Stimulated activated naive CD8-positive, alpha-beta T cell treated with anti-CD3 and anti-CD28 coated beads, Interleukin-15, Interleukin-2, amounts not matched to agents 100 ng/mL and 50 ng/mL, for 24 hours (primary cell): Measurements from ENCODE around the gene PSG1.
"Not testable (repeated sequence)": the region's sequence is repeated elsewhere in the genome, so short reads cannot be mapped to it uniquely, and the experiment has no call there.

Experiments
- H3K27ac Mint-ChIP-seq: one replicate; pipeline ENCODE4 v1.8.0; 2021; ENCODE audit warnings: mild to moderate bottlenecking, mixed read lengths
- H3K27me3 Mint-ChIP-seq: one replicate; pipeline ENCODE4 v1.8.0; 2021; ENCODE audit warnings: mixed read lengths
- H3K36me3 Mint-ChIP-seq: one replicate; pipeline ENCODE4 v1.8.0; 2021; ENCODE audit warnings: low read depth, mixed read lengths
- H3K4me1 Mint-ChIP-seq: one replicate; pipeline ENCODE4 v1.8.0; 2021; ENCODE audit warnings: low read depth, mixed read lengths
- H3K4me3 Mint-ChIP-seq: one replicate; pipeline ENCODE4 v1.8.0; 2021; ENCODE audit warnings: mild to moderate bottlenecking, mixed read lengths
- H3K9me3 Mint-ChIP-seq: one replicate; pipeline ENCODE4 v1.8.0; 2021; ENCODE audit warnings: mixed read lengths

The PSG1 gene

DNA sequence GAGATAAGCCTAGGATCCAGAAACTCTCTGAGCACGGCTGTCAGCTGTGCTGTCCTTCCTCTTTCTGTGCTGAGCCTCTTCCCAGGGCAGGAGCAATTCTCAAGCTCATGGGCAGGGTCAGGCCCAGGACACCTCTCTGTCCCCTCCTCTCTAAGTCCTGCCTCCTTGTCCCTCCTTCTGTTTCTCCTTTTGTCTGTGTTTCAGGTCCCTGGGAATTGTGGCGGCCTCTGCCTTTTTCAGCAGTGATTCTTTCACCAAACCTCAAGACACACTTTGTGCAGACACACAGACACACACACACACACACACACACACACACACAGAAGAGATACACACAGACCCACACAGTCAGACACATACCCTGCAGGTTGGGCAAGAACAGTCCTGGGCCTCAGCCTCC is at the start of gene PSG1:
TSS of gene PSG1 (minus strand) at position 101 of the 400 bp plus-strand sequence. CDS start 132 bp downstream, outside the sequence.
- no peaks in the 10 kb centered on the region for H3K36me3 Mint-ChIP-seq
- no peaks in the 10 kb centered on the region for H3K4me1 Mint-ChIP-seq
- H3K9me3 Mint-ChIP-seq = no peaks in the 10 kb centered on the region
- H3K4me3 Mint-ChIP-seq = no peak within 1 kb of the TSS
- peaks cover 21% of the 10 kb centered on the region for H3K27me3 Mint-ChIP-seq
- H3K27ac Mint-ChIP-seq = no peak within 1 kb of the TSS

DNA sequence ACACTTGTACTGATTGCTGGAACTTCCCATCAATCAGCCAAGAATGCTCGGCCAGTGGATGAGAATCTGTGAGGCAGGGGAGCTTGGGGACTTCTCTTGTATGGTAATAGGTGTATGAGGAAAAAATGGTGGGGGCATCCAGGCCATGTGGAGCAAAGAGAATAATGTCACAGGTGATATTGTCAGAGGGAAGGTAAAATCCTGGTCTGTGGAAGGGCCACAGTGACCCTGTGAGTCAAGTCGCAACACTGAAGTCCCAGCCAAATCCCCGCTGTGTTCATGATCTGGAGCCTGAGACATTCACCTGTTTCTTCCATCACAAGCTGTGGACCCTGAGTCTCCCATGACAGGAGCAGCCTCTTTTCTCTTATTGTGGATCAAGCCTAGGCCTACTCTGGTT is 49.4 kb upstream of the PSG1 start:
- Mint-ChIP-seq H3K36me3 (no peaks in the 10 kb centered on the region), H3K4me3 (no peak overlapping the region), H3K27me3 (peaks cover 6% of the 10 kb centered on the region), H3K27ac (no peak overlapping the region), H3K9me3 (no peaks in the 10 kb centered on the region), H3K4me1 (no peaks in the 10 kb centered on the region)

DNA sequence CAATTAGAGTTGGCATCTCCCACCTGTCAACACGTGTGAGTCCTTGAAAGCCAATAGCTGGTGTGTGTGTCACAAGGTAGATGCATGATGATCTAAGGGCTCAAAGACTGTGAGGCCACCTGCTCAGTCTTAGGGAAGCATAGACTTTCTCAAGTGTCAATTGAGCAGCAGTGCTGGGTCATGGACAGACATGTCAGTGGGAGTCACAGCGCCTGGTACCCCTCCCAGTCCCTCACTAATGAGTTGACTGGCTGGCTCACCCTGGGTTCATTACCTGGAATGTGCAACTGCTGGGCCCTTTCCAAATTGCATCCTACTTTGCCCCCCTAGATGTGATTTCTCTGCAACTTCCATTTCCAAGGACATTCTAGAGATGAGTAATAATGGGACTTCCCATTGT is 47.3 kb upstream of the PSG1 start:
- Mint-ChIP-seq H3K27me3 (peaks cover 11% of the 10 kb centered on the region), H3K27ac (no peak overlapping the region), H3K36me3 (no peaks in the 10 kb centered on the region), H3K9me3 (no peaks in the 10 kb centered on the region), H3K4me1 (no peaks in the 10 kb centered on the region), H3K4me3 (no peak overlapping the region)

DNA sequence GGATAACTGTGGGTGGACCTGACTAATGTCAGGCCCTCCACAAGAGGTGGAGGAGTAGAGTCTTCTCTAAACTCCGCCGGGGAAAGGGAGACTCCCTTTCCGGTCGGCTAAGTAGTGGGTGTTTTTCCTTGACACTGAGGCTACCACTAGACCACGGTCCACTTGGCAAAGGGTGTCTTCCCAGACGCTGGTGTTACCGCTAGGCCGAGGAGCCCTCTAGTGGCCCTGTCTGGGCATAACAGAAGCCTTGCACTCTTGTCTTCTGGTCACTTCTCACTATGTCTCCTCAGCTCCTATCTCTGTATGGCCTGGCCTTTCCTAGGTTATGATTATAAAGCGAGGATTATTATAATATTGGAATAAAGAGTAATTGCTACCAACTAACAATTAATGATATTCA is 43.6 kb upstream of the PSG1 start:
- not testable (repeated sequence) for H3K4me3 Mint-ChIP-seq, H3K9me3 Mint-ChIP-seq, H3K4me1 Mint-ChIP-seq, H3K27ac Mint-ChIP-seq, H3K36me3 Mint-ChIP-seq
- H3K27me3 Mint-ChIP-seq = peaks cover 12% of the 10 kb centered on the region

DNA sequence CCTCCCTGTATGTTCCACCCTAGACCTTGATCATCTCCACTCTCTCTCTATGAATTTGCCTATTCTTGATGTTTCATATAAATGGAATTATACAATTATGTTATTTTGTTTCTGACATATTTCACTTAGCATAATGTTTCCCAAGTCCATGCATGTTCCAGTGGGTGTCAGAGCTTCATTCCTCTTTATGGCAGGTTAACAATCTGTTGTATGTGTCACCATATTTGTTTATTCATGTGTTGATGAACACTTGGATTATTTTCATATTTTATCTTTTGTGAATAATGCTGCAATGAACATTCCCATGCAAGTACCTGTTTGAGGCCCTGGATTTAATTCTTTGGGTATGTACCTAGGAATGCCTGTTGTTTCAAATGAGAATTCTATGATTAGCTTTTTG is 41.5 kb upstream of the PSG1 start:
- not testable (repeated sequence) for H3K9me3 Mint-ChIP-seq, H3K27ac Mint-ChIP-seq, H3K4me3 Mint-ChIP-seq, H3K4me1 Mint-ChIP-seq, H3K36me3 Mint-ChIP-seq
- peaks cover 12% of the 10 kb centered on the region for H3K27me3 Mint-ChIP-seq

DNA sequence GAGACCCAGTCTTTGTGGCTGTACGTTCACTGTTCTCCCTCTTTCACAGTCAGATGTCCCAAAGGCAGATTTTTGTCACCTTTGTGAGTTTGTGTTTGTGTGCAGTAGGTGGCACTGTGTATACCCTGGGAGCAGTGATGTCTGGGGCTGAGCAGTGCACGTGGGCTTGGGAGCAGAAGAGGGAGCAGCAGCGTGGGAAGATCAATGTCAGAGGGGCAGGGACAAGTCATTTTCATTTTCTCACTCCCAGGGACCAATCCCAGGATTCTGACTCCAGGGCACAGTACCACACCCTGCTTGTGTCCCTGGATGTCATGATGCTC is 40.2 kb upstream of the PSG1 start:
- Mint-ChIP-seq H3K9me3 (no peaks in the 10 kb centered on the region), H3K27ac (no peak overlapping the region), H3K4me1 (no peaks in the 10 kb centered on the region), H3K36me3 (no peaks in the 10 kb centered on the region), H3K27me3 (peaks cover 12% of the 10 kb centered on the region), H3K4me3 (no peak overlapping the region)

DNA sequence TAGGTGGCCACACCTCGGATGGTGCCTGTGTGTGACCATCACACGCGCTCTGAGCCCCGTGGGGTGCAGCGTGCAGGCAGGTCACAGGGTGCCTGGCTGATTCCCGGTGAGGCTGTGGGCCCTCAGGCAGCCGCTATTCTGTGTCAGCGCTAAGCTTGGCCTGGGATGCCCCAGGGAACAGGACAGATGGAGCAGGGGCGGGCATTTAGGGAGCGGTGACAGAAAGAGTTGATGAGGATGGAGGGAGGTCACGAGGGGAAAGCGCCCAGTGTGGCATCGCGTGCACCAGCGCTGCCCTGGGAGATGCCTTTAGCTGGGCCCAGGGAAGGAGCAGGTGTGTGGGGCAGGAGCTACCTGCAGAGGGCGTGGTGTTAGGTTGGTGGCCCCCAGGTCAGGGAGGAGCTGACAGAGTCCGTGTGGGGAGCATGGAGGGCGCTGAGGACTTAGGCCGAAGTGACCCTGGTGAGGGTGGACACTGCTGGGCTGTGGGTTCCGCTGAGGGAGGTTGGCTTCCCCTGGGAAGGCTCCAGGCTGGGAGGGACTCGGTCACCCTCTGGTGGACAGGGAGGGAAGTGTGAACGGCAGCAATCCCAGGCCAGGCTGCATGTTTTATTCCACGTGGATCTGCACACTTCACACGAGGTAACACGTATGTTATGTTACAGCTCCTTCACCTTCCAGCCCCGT is 39.7 kb upstream of the PSG1 start:
- not testable (repeated sequence) for H3K4me1 Mint-ChIP-seq, H3K27ac Mint-ChIP-seq, H3K4me3 Mint-ChIP-seq, H3K9me3 Mint-ChIP-seq, H3K36me3 Mint-ChIP-seq
- H3K27me3 Mint-ChIP-seq = peaks cover 12% of the 10 kb centered on the region

DNA sequence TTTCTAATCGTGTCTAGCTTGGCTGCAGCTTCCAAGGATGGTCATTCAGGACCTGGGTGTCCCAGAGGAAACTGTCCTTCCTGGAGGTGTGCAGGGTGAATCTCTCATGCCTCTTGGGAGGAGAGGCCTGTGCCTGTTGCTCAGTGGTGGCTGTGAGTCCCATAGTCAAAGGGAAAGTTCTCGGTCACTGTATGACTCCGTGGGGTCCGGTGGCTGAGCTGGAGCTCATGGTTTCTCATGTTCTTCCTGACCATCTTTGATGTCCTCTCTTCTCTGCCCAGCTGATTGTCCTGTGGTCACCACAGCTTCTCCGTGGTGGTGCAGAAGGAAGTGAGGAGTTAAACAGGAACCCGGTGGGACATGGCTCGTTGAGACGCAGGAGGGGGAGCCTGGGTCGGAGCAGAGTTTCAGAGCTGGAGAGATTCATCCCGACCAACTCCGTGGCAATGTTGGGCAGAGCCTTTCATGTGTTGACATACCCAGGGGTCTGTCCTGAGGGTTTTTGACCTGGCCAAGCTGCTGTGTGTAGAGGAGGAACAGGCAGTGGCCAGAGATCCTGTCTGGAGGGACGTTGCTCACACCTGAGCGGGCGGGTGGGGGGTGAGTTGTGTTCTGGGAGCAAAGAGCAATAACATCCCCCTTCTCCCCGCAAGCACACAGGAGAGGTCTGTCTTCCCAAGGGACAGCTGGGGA is 39.0 kb upstream of the PSG1 start:
- H3K4me1 Mint-ChIP-seq = not testable (repeated sequence)
- H3K27me3 Mint-ChIP-seq = peaks cover 12% of the 10 kb centered on the region

DNA sequence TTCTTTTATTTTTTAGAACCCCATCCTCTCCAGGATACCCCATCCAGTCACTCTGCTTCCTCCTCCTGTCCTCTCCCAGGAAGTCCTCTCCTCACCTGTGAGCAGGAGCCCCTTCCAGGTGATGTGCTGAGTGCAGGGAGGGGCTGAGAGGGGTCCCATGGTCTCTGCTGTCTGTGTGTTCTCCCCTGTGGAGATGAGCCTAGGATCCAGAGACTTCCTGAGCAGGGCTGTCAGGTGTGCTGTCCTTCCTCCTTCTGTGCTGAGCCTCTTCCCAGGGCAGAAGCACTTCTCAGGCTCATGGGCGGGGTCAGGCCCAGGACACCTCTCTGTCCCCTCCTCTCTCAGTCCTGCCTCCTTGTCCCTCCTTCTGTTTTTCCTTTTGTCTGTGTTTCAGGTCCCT is 38.1 kb upstream of the PSG1 start, which contains the start of gene PSG6:
TSS of gene PSG6 (minus strand) at position 261 of the 400 bp plus-strand sequence. CDS start at position 159, 102 bp downstream.
- H3K4me1 Mint-ChIP-seq, H3K27ac Mint-ChIP-seq, H3K9me3 Mint-ChIP-seq, H3K4me3 Mint-ChIP-seq, H3K36me3 Mint-ChIP-seq, H3K27me3 Mint-ChIP-seq: not testable (repeated sequence)

More for the DNA sequence above, 39.0 kb upstream of the PSG1 start:
- H3K27ac Mint-ChIP-seq, H3K36me3 Mint-ChIP-seq, H3K4me3 Mint-ChIP-seq, H3K9me3 Mint-ChIP-seq: not testable (repeated sequence)

DNA sequence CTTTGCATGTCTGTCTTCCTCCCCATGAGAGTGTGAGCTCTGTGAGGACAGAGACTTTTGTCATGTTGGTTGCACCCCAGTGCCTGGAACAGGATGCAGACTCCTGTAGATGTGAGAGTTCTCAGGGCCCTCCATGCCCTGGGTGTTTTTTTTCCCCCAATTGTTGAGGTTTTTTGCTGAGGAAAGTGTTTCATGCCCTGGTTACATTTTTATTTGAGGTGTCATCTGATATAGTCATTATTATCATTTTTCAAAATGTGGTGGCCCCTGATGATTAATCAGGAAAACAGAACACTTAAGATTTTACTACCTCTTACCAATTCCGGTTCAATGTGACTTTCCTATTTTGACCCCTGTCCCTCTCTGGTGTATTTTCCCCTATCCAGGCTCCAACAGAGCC is 37.4 kb upstream of the PSG1 start:
- H3K4me1 Mint-ChIP-seq, H3K36me3 Mint-ChIP-seq, H3K9me3 Mint-ChIP-seq, H3K27me3 Mint-ChIP-seq, H3K27ac Mint-ChIP-seq, H3K4me3 Mint-ChIP-seq: not testable (repeated sequence)

DNA sequence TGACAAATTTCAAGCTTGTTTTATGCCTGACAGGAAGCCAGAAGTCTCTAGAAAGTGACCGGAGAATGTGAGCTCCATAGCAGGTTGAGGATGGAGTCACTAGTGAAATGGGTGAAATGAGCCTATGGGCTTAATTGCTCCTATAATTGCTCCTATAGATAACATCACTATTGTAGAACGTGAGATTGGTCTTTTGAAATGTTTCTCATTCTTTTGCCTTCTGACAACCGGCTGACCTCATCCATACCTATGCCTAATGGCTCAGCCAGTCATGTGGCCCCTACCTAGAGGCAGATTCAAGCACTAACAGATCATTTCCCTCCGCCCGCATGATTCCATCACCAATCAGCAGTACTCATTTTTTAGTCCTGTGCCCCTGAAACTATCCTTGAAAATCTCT is 34.0 kb upstream of the PSG1 start:
- not testable (repeated sequence) for H3K4me3 Mint-ChIP-seq, H3K4me1 Mint-ChIP-seq, H3K9me3 Mint-ChIP-seq, H3K27ac Mint-ChIP-seq, H3K27me3 Mint-ChIP-seq, H3K36me3 Mint-ChIP-seq

DNA sequence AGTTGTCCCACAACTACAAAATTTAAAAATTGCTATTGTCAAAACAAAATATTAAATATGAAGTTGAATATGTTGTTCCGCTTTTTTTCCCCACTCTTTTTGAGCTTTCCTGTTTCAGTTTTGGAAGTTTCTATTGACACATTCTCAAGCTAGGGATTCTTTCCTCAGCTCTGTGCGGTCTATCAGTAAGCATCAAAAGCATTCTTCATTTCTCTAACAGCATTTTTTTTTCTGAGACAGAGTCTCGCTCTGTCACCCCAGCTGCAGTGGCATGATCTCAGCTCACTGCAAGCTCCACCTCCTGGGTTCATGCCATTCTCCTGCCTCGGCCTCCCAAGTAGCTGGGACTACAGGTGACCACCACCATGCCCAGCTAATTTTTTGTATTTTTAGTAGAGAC is 33.4 kb upstream of the PSG1 start:
- not testable (repeated sequence) for H3K4me1 Mint-ChIP-seq, H3K27ac Mint-ChIP-seq, H3K4me3 Mint-ChIP-seq, H3K36me3 Mint-ChIP-seq, H3K27me3 Mint-ChIP-seq, H3K9me3 Mint-ChIP-seq

DNA sequence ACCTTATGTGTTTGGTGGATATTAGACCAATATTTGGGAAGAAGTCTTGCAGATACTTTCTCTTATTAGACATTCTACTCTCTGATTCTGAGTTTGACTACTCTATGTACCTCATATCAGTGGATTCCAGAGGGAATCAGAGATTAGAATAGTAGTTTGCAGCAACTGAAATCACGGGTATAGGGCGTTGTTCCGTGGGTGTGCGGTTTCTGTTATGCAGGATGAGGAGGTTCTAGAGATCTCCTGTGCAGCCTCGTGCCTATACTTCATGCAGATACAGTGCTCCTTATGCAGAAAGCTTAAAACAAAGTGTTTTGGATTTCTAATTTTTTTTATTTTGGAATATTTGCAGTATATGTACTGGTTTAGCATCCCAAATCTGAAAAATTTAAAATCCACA is 32.2 kb upstream of the PSG1 start:
- H3K4me3 Mint-ChIP-seq, H3K4me1 Mint-ChIP-seq, H3K36me3 Mint-ChIP-seq, H3K9me3 Mint-ChIP-seq, H3K27ac Mint-ChIP-seq, H3K27me3 Mint-ChIP-seq: not testable (repeated sequence)

DNA sequence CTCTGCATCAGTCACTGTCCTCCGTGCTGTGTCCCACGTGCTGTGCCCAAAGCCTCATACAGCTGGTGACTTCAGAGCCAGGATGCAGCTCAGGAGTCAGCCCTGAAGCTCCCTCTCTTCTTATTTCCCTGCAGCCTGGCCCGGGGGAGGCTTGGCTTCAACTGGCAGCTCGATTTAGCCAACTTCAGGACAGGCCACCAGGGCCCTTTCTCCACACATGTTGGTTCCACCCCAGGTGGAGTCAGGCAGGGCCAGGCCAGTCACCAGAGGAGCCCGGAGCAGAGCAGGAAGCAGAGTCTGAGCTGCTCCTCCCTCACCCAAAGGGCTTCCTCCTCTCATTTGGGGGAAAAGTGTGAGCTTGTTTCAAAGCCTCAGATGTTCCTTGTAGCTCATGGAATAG is 26.6 kb upstream of the PSG1 start:
- H3K27me3 Mint-ChIP-seq, H3K27ac Mint-ChIP-seq, H3K4me1 Mint-ChIP-seq, H3K4me3 Mint-ChIP-seq, H3K9me3 Mint-ChIP-seq, H3K36me3 Mint-ChIP-seq: not testable (repeated sequence)

DNA sequence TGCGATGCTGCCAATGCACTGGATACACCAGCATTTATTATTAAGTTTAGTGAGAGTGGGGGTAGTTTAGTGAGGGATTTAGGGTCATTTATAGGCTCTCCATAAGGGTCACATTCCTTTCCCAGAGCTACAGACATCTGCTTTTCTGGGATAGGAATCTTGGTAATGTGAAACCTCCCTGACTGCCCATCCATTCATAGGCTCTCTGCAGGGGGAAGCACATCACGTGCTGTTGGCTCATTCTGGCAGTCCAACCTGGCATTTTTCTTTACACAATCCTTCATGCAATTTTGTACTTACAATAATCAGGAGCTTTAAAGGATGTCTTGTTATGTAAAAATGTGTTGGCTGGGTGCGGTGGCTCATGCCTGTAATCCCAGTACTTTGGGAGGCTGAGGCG is 21.0 kb upstream of the PSG1 start:
- H3K36me3 Mint-ChIP-seq, H3K27ac Mint-ChIP-seq: not testable (repeated sequence)

DNA sequence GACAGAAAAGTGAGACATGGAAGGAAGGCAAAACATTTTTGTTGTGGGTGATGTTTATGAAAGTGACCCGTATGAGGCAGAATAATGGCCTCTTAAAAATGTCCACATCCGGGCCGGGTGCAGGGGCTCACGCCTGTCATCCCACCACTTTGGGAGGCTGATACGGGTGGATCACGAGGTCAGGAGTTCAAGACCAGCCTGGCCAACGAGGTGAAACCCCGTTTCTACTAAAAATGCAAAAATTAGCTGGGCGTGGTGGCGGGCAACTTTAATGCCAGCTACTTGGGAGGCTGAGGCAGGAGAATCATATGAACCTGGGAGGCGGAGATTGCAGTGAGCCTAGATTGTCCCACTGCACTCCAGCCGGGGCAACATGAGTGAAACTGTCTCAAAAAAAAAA is 20.2 kb upstream of the PSG1 start:
- H3K27ac Mint-ChIP-seq, H3K36me3 Mint-ChIP-seq, H3K9me3 Mint-ChIP-seq, H3K4me1 Mint-ChIP-seq, H3K4me3 Mint-ChIP-seq: not testable (repeated sequence)
- H3K27me3 Mint-ChIP-seq = peaks cover 29% of the 10 kb centered on the region

More for the DNA sequence above, 21.0 kb upstream of the PSG1 start:
- H3K27me3 Mint-ChIP-seq = peaks cover 29% of the 10 kb centered on the region
- H3K4me1 Mint-ChIP-seq, H3K4me3 Mint-ChIP-seq, H3K9me3 Mint-ChIP-seq: not testable (repeated sequence)
